GM21737 (cell line): Measurements from ENCODE around the gene SCAF11.

ENCODE experiments used
- ATAC-seq: cut with Tn5 transposase; IDR thresholded peaks from one replicate; pipeline ENCODE4 v1.9.1; 2021; ENCODE audit warnings: mild to moderate bottlenecking, moderate library complexity; ENCODE audit not compliant: unreplicated experiment

SCAF11 gene

DNA sequence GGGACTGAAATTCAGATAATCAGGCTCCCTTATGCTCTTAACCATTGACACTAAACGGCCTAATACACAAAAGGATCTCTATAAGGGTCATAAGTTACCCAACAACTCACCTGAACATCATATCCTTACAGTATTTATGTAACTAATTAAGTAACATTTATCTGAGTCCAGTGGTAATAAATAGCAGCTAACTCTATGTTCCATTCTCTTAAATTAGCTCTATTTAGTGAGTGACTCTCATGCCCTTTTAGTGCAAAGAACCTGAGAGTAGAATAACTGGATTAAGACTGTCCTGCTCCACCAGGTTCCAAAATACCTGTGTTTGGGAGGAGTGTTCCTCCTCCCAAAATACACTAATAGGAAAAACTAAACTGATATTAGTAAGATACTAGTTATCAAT is 9.8 kb downstream of the SCAF11 start:
- ATAC-seq: no peak

- no peak for ATAC-seq
These were observed 12.3 kb downstream of the SCAF11 start for GRCh38 chr12:45978108-45978507.

- ATAC-seq: no peak
These were observed 12.8 kb downstream of the SCAF11 start for GRCh38 chr12:45977620-45978019.

DNA sequence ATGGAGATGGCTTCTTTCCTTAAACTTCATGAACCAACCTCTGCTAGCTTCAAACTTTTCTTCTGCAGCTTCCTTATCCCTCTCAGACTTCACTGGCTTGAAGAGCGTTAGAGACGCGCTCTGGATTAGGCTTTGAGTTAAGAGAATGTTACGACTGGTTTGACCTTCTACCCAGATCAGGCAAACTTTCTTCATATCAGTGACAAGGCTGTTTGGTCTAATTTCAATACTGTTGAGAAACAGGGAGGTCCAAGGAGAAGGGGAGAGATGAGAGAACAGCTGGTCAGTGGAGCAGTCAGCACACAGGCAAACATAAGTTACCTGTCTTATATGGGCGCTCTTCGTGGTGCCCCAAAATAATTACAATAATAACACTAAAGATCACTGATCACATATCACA is 14.9 kb downstream of the SCAF11 start:
- no peak for ATAC-seq

DNA sequence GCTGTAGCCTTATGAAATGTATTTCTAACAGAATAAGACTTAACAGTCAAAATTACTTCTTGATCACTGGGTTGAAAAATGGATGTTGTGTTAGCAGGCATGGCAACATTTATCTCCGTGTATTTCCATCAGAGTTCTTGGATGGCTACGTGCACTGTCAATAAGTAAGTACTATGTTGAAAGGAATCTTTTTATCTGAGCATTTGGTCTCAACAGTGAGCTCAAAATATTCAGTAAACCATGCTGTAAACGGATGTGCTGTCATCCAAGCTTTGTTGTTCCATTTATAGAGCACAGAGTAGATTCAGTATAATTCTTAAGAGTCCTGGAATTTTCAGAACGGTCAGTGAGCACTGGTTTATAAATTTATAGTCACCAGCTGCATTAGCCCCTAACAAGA is 15.5 kb downstream of the SCAF11 start:
- ATAC-seq: no peak

GRCh38 chr12:45974171-45974719 is 16.1 kb downstream of the SCAF11 start:
- ATAC-seq: no peak

GRCh38 chr12:45973526-45973925 is 16.8 kb downstream of the SCAF11 start:
- ATAC-seq: no peak

DNA sequence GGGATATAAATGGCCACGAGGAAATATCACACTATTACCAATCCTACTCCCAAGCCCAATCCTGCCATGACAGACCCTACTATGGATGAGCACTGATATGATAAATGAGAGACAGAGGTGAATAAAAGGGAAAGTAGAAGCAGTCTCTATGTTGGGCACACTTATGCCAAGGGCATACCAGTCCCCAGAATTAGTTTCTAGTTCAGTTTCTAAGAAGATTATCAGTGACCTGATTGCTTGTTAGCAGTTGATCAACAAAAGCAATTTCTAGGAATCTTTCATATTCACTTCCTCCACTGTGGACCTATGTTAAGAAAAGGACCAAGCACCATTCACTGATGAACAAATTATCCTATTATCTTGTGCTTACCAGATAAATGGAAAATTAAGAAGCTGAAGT is 20.0 kb downstream of the SCAF11 start:
- ATAC-seq: no peak

- no peak for ATAC-seq
These were observed 21.3 kb downstream of the SCAF11 start for GRCh38 chr12:45969084-45969483.

GRCh38 chr12:45966486-45966885 is 23.9 kb downstream of the SCAF11 start:
- ATAC-seq: no peak

DNA sequence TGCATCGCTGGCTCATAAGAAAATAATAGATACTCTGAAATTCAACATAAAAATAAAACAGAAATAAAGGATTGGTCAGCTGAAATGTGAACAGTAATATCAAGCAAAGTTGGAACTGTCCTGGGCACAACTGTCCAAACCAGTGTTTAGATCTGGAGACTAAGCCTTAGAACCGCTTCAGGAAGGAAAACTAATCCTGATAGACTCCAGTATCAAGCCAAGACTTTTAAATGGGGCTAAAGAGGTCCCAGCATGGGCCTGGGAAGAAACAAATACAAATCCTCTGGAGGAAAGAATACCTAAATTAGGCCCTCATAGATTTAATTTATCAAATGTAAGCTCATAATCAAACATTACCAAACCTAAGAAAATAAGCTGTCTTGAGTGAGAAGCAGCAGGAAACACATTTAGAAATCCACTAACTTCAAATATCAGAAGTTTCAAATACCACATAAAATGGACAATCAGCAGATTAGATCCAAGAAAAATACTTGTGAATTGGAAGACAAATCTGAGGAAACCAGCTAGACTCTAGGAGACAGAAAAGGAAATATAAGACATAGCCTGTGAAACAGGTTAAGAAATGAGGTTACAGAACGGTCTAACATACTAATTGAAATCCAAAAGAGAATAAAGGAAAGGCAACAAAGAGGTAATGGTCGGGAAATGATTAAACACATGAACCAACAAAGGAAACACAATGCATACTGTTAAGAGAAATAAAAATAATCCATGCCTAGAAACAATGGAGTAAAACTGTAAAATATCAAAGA is 27.6 kb downstream of the SCAF11 start:
- ATAC-seq: no peak

GRCh38 chr12:45959728-45960127 is 30.6 kb downstream of the SCAF11 start:
- no peak for ATAC-seq

- no peak for ATAC-seq
These were observed 31.3 kb downstream of the SCAF11 start for GRCh38 chr12:45959025-45959424.

GRCh38 chr12:45948546-45948945 is 41.8 kb downstream of the SCAF11 start:
- no peak for ATAC-seq

GRCh38 chr12:45946435-45946834 is 43.9 kb downstream of the SCAF11 start:
- no peak for ATAC-seq

DNA sequence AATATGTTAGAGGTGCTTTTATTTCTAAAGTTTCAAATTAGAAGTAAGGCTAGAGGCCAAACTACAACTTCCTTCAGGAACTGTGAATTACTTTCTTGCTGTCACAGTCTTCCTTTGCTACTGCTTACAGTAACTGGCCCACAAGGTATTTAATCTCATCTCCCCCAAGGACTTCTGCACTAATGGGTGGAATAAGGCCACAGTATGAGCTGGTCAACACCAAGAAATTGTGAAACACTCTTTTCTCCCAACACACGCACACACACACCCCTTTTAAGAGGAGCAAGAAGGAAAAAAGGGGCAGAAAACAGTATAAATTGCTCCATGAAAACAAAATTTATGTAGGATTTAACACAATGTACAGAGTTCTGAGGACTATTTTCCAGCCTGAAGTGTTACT is 45.6 kb downstream of the SCAF11 start:
- ATAC-seq: no peak

GRCh38 chr12:45939759-45940158 is 50.6 kb downstream of the SCAF11 start:
- ATAC-seq: no peak

DNA sequence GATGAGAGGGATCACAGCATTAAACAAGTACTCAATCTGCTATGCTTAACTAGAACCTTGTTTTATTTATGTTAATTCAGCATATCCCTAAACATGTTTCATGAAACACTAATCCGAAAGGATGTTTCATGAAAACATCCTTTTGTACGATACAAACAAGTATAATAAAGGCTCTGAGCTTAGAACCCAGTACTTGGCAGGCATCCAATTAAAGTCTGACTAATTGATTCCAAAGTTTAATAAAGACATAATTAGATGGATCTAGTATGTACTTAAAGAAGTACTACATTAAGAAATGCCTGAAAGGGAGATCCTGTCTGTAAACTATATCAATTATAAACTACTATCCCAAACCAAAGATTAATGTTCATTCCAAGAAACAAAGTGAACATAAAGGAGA is 51.8 kb downstream of the SCAF11 start:
- no peak for ATAC-seq

DNA sequence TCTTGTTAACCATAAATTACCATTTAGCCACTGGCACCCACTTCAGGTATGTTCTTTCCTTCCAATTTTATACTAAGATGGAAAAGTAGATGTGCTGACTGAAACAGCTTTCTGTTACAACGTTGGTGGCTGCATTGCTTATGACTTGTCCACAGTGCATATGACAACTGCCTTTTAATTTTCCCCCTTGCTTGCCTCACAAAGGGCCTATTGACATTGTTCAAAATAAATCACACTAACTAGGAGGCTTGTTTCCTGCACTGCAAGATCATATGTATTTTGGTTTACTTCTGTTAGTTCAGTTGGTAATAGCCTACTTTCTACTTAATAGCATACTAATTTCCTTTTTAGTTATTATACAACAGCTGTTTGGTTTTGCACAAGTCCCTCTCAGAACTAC is 55.4 kb downstream of the SCAF11 start:
- no peak for ATAC-seq

GRCh38 chr12:45933504-45933903 is 56.9 kb downstream of the SCAF11 start:
- ATAC-seq: no peak

DNA sequence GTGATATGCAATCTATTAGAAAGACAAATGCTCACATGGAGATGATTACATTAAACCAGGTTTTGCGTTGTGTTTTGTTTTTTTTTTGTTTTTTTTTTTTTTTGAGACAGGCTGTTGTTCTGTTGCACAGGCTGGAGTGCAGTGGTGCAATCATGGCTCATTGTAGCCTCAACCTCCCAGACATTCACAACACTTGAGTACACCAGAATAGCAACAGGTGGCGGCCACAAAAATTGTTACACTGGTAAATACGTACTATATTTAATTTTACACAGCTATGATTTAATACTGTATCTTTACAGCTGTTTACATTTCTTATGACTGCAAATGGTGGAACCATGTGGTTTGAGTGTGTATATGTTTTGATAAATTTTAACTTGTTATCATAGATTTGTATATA is 60.0 kb downstream of the SCAF11 start:
- ATAC-seq: no peak

DNA sequence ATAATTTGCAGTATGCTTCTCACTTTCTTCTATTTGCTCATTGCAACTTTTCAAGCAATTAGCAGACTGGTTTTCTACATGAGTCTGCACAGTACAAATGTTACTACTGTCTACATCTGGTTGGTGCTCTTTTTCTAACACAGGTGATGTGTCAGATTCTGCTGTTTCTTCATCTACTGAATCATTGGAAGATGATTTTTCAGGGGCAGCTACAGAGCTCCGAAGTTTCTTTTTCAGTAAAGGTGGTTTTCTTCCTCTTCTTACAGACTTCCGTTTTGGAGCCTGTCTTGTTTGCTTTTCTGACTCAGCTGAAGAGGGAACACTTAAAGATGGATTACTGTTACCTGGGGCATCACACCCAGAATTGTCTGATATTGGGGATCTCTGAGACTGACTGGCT is 62.1 kb downstream of the SCAF11 start:
- no peak for ATAC-seq

DNA sequence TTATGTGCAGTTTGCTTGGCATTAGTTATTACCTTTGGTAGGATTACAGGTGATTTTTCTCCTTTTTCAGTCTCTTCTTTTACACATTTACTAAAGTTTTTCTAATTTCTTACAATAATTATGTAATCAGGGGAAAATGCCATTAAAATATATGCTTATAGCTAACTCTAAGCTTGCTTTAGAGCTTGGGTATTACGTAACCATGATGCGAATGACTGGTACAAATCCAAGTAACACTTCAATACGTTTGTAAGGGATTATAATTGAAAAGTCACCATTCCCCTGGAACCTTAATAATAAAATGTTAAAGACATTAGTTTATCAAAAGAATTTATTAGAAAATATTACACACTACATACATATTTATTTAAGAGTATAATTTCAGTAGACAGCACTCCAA is 71.6 kb downstream of the SCAF11 start:
- no peak for ATAC-seq
